ENCODE data around the gene AKR7A2. TPM values are rescaled to one million over a fixed set of nuclear protein-coding genes. Genes with fewer than 3 reads are reported as not detected.

The AKR7A2 gene
- total RNA-seq, 1 experiment from 2014 or later = 86.6 TPM

DNA sequence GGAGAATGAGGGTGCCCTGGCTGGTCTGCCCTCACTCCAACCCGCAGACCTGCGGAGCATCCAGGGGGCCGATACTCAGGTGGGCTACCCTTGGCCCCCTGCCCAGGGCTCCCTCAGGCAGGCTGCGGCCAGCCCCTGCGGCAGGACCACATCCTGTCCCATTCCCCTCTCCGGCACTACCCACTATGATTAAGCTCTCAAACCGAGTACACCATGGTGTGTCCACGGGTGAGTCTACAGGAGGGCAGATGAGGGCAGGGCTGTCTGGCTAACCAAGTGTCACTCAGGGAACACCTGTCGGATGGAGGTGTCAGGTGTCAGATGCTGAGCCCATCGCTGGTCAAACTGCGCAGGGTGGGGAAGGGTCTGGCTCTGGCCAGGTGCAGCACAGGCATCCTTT is 47.4 kb upstream of the AKR7A2 start:
- in situ Hi-C loops (cut with HindIII; ENCODE audit: low pct_unique_long_range_greater_than_20kb, low sequenced_read_pairs) = no loop called here
- POLR2A ChIA-PET = no interaction called here

DNA sequence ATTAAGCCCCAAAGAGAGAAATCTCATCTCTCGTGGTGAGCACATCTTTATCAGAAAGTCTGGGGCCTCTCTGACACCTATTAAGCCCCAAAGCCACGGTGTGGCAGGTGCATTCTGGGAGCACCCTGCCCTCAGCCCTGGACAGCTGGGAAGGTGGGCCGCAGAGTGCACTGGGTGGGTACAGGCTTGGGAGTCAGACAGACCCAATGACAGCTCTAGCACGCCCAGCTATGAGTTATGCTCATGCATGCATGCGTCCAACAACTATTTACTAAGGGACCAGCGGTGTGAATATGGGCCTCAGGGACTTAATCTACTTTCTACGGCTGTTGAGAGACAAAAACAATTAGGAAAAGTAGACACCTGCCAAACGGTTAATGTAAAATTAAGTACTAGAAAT is 46.8 kb upstream of the AKR7A2 start:
- no peaks in the 10 kb centered on the region for H3K27me3 ChIP-seq (ENCODE audit: control insufficient read depth, insufficient read depth, low read length)
- H3K4me1 ChIP-seq (ENCODE audit: control insufficient read depth, insufficient read depth, low read length) = peaks cover 13% of the 10 kb centered on the region
- ATAC-seq = no peak
- in situ Hi-C loops (cut with HindIII; ENCODE audit: low pct_unique_long_range_greater_than_20kb, low sequenced_read_pairs) = no loop called here
- no peak overlapping the region for H3K27ac ChIP-seq (ENCODE audit: low read length)
- POLR2A ChIA-PET = no interaction called here
- DNase-seq (ENCODE audit: low read depth, low spot score) = no peak
- CTCF ChIA-PET = no interaction called here
- intact Hi-C loops (cut with micrococcal nuclease; ENCODE audit: unreplicated experiment) = no loop called here
- TF ChIP-seq SIN3A (IDR thresholded peaks at IDR 0.05; ENCODE audit: borderline replicate concordance, insufficient read depth, low read depth, low read length) (no peak), TCF7L2 (IDR thresholded peaks at IDR 0.05; ENCODE audit: low read depth, low read length) (no peak)
- H3K9me3 ChIP-seq (ENCODE audit: control insufficient read depth, insufficient read depth, low read depth, low read length) = no peaks in the 10 kb centered on the region
- BruUV-seq (replicated peaks) = no TSS peak
- H3K4me3 ChIP-seq (ENCODE audit: low read depth in 2 of 2, low read length in 2 of 2) = no peak overlapping the region
- peaks cover 5% of the 10 kb centered on the region for H3K36me3 ChIP-seq (ENCODE audit: control insufficient read depth, insufficient read depth, low read length)

More for the DNA sequence above, 47.4 kb upstream of the AKR7A2 start:
- DNase-seq (ENCODE audit: low read depth, low spot score) (no peak), ATAC-seq (no peak)
- Histone ChIP-seq H3K4me3 (ENCODE audit: low read depth in 2 of 2, low read length in 2 of 2) (no peak overlapping the region), H3K36me3 (ENCODE audit: control insufficient read depth, insufficient read depth, low read length) (peaks cover 4% of the 10 kb centered on the region), H3K4me1 (ENCODE audit: control insufficient read depth, insufficient read depth, low read length) (peaks cover 9% of the 10 kb centered on the region), H3K27me3 (ENCODE audit: control insufficient read depth, insufficient read depth, low read length) (no peaks in the 10 kb centered on the region), H3K9me3 (ENCODE audit: control insufficient read depth, insufficient read depth, low read depth, low read length) (no peaks in the 10 kb centered on the region), H3K27ac (ENCODE audit: low read length) (no peak overlapping the region)
- intact Hi-C loops (cut with micrococcal nuclease; ENCODE audit: unreplicated experiment) = no loop called here
- BruUV-seq (replicated peaks) = no TSS peak
- TF ChIP-seq, protein P1, sequence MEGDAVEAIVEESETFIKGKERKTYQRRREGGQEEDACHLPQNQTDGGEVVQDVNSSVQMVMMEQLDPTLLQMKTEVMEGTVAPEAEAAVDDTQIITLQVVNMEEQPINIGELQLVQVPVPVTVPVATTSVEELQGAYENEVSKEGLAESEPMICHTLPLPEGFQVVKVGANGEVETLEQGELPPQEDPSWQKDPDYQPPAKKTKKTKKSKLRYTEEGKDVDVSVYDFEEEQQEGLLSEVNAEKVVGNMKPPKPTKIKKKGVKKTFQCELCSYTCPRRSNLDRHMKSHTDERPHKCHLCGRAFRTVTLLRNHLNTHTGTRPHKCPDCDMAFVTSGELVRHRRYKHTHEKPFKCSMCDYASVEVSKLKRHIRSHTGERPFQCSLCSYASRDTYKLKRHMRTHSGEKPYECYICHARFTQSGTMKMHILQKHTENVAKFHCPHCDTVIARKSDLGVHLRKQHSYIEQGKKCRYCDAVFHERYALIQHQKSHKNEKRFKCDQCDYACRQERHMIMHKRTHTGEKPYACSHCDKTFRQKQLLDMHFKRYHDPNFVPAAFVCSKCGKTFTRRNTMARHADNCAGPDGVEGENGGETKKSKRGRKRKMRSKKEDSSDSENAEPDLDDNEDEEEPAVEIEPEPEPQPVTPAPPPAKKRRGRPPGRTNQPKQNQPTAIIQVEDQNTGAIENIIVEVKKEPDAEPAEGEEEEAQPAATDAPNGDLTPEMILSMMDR (IDR thresholded peaks at IDR 0.05) = no peak
- TF ChIP-seq TCF7L2 (IDR thresholded peaks at IDR 0.05; ENCODE audit: low read depth, low read length) (no peak), POLR2AphosphoS5 (IDR thresholded peaks at IDR 0.05; ENCODE audit: low read depth, low read length) (no peak), SIN3A (IDR thresholded peaks at IDR 0.05; ENCODE audit: borderline replicate concordance, insufficient read depth, low read depth, low read length) (no peak)
- TF ChIP-seq, protein P2, sequence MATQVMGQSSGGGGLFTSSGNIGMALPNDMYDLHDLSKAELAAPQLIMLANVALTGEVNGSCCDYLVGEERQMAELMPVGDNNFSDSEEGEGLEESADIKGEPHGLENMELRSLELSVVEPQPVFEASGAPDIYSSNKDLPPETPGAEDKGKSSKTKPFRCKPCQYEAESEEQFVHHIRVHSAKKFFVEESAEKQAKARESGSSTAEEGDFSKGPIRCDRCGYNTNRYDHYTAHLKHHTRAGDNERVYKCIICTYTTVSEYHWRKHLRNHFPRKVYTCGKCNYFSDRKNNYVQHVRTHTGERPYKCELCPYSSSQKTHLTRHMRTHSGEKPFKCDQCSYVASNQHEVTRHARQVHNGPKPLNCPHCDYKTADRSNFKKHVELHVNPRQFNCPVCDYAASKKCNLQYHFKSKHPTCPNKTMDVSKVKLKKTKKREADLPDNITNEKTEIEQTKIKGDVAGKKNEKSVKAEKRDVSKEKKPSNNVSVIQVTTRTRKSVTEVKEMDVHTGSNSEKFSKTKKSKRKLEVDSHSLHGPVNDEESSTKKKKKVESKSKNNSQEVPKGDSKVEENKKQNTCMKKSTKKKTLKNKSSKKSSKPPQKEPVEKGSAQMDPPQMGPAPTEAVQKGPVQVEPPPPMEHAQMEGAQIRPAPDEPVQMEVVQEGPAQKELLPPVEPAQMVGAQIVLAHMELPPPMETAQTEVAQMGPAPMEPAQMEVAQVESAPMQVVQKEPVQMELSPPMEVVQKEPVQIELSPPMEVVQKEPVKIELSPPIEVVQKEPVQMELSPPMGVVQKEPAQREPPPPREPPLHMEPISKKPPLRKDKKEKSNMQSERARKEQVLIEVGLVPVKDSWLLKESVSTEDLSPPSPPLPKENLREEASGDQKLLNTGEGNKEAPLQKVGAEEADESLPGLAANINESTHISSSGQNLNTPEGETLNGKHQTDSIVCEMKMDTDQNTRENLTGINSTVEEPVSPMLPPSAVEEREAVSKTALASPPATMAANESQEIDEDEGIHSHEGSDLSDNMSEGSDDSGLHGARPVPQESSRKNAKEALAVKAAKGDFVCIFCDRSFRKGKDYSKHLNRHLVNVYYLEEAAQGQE (IDR thresholded peaks at IDR 0.05; ENCODE audit: insufficient read depth in 1 of 2, low read depth in 2 of 2, low read length in 1 of 2) = no peak
- CTCF ChIA-PET = no interaction called here

DNA sequence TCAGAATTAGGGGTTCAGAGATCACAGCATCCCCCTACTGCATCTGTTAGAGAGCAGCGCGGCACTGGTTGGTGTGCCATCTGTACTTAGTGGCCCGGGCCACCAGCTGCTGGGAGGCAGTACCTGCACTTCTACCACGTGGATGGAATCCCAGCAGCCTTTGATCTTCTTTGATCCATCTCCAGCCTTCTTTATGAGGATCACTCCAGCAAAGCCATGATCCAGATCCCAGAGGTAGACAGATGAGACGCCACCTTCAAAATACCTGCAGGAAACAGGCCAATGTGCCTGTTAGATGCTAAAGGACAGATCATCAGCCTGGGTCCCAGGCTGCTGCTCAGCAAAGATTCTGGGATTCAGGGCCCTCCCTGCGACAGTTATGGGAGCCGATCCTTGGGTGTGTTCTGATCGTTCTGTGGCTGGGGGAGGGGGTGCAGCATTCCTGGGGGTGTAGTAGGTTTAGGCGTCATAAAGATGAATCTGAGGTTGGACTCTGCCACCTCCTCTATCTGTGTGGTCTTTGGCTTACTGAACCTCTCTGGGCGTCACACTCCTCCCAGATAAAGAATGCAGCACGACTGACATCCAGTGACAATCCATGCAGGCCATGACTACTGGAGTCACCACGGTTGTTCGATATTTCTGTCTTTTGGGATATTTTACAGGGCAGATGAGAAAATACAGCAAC is 45.5 kb upstream of the AKR7A2 start:
- ATAC-seq = no peak
- in situ Hi-C loops (cut with HindIII; ENCODE audit: low pct_unique_long_range_greater_than_20kb, low sequenced_read_pairs) = no loop called here
- no peak for DNase-seq (ENCODE audit: low read depth, low spot score)
- Histone ChIP-seq H3K9me3 (ENCODE audit: control insufficient read depth, insufficient read depth, low read depth, low read length) (no peaks in the 10 kb centered on the region), H3K27ac (ENCODE audit: low read length) (no peak overlapping the region), H3K27me3 (ENCODE audit: control insufficient read depth, insufficient read depth, low read length) (no peaks in the 10 kb centered on the region), H3K4me1 (ENCODE audit: control insufficient read depth, insufficient read depth, low read length) (peaks cover 15% of the 10 kb centered on the region), H3K4me3 (ENCODE audit: low read depth in 2 of 2, low read length in 2 of 2) (no peak overlapping the region), H3K36me3 (ENCODE audit: control insufficient read depth, insufficient read depth, low read length) (peaks cover 5% of the 10 kb centered on the region)
- TF ChIP-seq TCF7L2 (IDR thresholded peaks at IDR 0.05; ENCODE audit: low read depth, low read length) = peak; percentile 66
- TF ChIP-seq SIN3A (IDR thresholded peaks at IDR 0.05; ENCODE audit: borderline replicate concordance, insufficient read depth, low read depth, low read length) = no peak
- no TSS peak for BruUV-seq (replicated peaks)
- intact Hi-C loops (cut with micrococcal nuclease; ENCODE audit: unreplicated experiment) = no loop called here
- POLR2A ChIA-PET = no interaction called here
- CTCF ChIA-PET = no interaction called here

Measured in Panc1 (cell line).